ENCODE data around the gene ZNF865. TPM values are rescaled to one million over a fixed set of nuclear protein-coding genes. Genes with fewer than 3 reads are reported as not detected.
A peak's percentile ranks its signal among the peaks of the same experiment; 100 is the strongest.
"Not testable (repeated sequence)": the region's sequence is repeated elsewhere in the genome, so short reads cannot be mapped to it uniquely, and the experiment has no call there.

ZNF865 gene
- total and polyA plus RNA-seq, 8 donors, result 5.7 to 9.7 (median 7.8) TPM

DNA sequence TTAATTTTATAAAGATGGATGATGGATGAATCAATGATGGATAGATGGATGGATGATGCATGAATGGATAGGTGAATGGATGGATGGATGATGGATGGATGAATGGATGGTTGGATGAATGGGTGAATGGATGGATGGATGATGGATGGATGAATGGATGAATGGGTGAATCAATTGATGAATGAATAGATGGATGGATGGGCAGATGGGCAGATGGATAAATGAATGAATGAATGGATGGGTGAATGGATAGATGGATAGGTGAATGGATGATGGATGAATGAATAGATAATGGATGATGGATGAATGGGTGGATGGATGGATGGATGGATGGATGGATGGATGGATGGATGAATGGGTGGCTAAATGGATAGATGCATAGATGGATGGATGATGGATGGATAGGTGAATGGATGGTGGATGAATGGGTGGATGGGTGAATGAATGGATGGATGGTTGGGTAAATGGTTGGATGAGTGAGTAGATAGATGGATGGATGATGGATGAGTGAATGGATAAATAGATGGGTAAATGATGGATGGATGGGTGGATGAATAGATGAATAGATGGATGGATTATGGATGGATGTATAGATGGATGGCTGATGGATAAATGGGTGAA lies 37.6 kb upstream of the ZNF865 start:
- Histone ChIP-seq H3K4me3 (no peak overlapping the region), H3K9me3 (no peaks in the 10 kb centered on the region), H3K36me3 (no peaks in the 10 kb centered on the region), H3K4me1 (no peaks in the 10 kb centered on the region), H3K27ac (no peak overlapping the region), H3K27me3 (no peaks in the 10 kb centered on the region)
- DNase-seq (no peak), FAIRE-seq (no peak), ATAC-seq (no peak)
- TF ChIP-seq, protein P1, sequence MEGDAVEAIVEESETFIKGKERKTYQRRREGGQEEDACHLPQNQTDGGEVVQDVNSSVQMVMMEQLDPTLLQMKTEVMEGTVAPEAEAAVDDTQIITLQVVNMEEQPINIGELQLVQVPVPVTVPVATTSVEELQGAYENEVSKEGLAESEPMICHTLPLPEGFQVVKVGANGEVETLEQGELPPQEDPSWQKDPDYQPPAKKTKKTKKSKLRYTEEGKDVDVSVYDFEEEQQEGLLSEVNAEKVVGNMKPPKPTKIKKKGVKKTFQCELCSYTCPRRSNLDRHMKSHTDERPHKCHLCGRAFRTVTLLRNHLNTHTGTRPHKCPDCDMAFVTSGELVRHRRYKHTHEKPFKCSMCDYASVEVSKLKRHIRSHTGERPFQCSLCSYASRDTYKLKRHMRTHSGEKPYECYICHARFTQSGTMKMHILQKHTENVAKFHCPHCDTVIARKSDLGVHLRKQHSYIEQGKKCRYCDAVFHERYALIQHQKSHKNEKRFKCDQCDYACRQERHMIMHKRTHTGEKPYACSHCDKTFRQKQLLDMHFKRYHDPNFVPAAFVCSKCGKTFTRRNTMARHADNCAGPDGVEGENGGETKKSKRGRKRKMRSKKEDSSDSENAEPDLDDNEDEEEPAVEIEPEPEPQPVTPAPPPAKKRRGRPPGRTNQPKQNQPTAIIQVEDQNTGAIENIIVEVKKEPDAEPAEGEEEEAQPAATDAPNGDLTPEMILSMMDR (IDR thresholded peaks at IDR 0.05), result no peak
- intact Hi-C loops (cut with DNase I), result no loop called here

GRCh38 chr19:55569477-55569876 lies 36.0 kb upstream of the ZNF865 start:
- H3K36me3 ChIP-seq; H3K4me1 ChIP-seq; H3K9me3 ChIP-seq; intact Hi-C loops (cut with DNase I); ATAC-seq; H3K4me3 ChIP-seq; FAIRE-seq; H3K27me3 ChIP-seq; DNase-seq; H3K27ac ChIP-seq: not testable (repeated sequence)
- 81 to 92% methylated on average over 5 of the region's 5 CpGs for WGBS, 2 donors

DNA sequence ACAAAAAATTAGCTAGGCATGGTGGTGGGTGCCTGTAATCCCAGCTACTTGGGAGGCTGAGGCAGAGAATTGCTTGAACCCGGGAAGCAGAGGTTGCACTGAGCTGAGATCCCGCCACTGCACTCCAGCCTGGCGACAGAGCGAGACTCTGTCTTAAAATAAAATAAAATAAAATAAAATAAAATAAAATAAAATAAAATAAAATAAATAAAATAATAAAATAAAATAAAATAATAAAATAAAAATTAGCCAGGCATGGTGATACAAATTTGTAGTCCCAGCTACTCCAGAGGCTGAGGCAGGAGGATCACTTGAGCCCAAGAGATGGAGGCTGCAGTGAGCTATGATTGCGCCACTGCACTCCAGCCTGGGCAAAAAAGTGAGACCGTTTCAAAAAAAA lies 31.5 kb upstream of the ZNF865 start:
- WGBS, 2 donors, result 73 to 85% methylated on average over 6 of the region's 6 CpGs
- H3K27ac ChIP-seq; FAIRE-seq; H3K4me3 ChIP-seq; intact Hi-C loops (cut with DNase I); H3K9me3 ChIP-seq; H3K4me1 ChIP-seq; DNase-seq; ATAC-seq; H3K27me3 ChIP-seq: not testable (repeated sequence)
- peaks cover 0 to 13% (median 0%) of the 10 kb centered on the region in 3 donors for H3K36me3 ChIP-seq

GRCh38 chr19:55576746-55577145 lies 28.7 kb upstream of the ZNF865 start:
- ATAC-seq (no peak), FAIRE-seq (no peak), DNase-seq (no peak)
- WGBS, 2 donors, result 78 to 90% methylated on average over 5 of the region's 5 CpGs
- no peaks in the 10 kb centered on the region for H3K27me3 ChIP-seq
- no peak overlapping the region for H3K4me3 ChIP-seq
- H3K4me1 ChIP-seq, result peaks cover 5 to 6% (median 5%) of the 10 kb centered on the region in 3 donors
- no peaks in the 10 kb centered on the region for H3K9me3 ChIP-seq
- TF ChIP-seq, protein P1 (IDR thresholded peaks at IDR 0.05), result no peak
- no peak overlapping the region for H3K27ac ChIP-seq
- intact Hi-C loops (cut with DNase I), result no loop called here
- peaks cover 0 to 13% (median 0%) of the 10 kb centered on the region in 3 donors for H3K36me3 ChIP-seq

DNA sequence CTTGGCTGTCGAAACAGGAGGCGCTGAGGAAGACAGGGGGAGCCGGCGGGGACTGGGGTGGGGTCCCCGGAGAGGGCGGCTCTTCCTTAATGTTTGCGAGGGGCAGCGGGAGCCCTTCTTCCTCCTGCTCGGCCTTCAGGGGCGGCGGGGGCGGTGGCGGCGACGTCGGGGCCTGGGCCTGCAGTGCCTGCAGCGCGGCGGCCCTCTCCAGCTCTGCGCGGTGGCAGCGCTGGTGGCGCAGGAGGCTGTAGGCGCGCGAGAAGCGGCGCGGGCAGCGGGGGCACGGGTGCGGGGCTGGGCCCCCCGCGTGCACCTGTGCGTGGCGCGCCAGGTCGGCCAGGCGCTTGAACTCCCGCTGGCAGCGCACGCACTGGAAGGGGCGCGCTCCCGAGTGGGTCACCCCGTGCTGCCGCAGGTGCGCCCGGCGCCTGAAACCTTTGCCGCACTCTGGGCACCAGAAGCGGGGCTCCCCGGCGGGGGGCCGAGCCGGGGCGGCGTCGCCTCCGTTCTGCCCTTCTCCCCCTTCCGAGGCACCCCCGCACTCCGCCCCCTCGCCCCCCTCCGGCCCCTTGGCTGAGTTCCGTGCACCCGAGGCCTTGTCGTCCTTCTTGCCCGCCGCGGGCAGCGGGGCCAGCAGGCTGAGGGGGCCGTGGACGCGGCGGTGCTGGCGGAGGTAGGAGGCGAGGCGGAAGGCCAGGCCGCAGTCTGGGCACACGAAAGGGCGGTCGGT lies 27.3 kb upstream of the ZNF865 start:
- peak in 1 of 6 donors; percentile 42 for DNase-seq
- 94 to 95% methylated on average over 67 to 83 of the region's 83 CpGs for WGBS, 2 donors
- TF ChIP-seq, protein P1 (IDR thresholded peaks at IDR 0.05), result no peak
- peaks cover 5 to 10% (median 8%) of the 10 kb centered on the region in 3 donors for H3K4me1 ChIP-seq
- H3K27me3 ChIP-seq, result no peaks in the 10 kb centered on the region
- H3K27ac ChIP-seq, result no peak overlapping the region
- H3K36me3 ChIP-seq, result peaks cover 0 to 13% (median 0%) of the 10 kb centered on the region in 3 donors
- ATAC-seq, result no peak
- H3K9me3 ChIP-seq, result no peaks in the 10 kb centered on the region
- FAIRE-seq, result no peak
- H3K4me3 ChIP-seq, result no peak overlapping the region
- intact Hi-C loops (cut with DNase I), result no loop called here

Measured in pancreas (tissue), 10 donors.